Common myeloid progenitor, CD34-positive (primary cell): ENCODE data around the gene HOXB2.

Source experiments
- CTCF ChIA-PET: fragments of 350-600 bp; sonication (Branson Sonifier 250); formaldehyde crosslinking; loops from one replicate; lab custom pipeline; 2021; ENCODE audit warnings: antibody characterized with exemption; lab: Charles Lee
- POLR2A ChIA-PET: fragments of 350-600 bp; sonication (Branson Sonifier 250); formaldehyde crosslinking; loops from one replicate; lab custom pipeline; 2021; ENCODE audit warnings: antibody characterized with exemption; lab: Charles Lee
- DNase-seq, 3 donors: peaks; one replicate each; pipeline versions ENCODE4 v3.0.0 to v3.0.0-alpha.2; 2013
- H3K27ac ChIP-seq, 2 experiments: 1 replicate in 1 of 2; 2 replicates in 1 of 2; pipeline ENCODE4 v1.7.0; 2013; ENCODE audit warnings: inconsistent platforms in 2 of 2, low read length in 2 of 2, mild to moderate bottlenecking in 2 of 2, low read depth in 1 of 2, moderate library complexity in 1 of 2; ENCODE audit not compliant: severe bottlenecking in 2 of 2, insufficient read depth in 1 of 2, poor library complexity in 1 of 2
- H3K27me3 ChIP-seq, 5 experiments: replicated peaks in 2 of 5; 1 replicate in 3 of 5; 2 replicates in 2 of 5; pipeline versions ENCODE4 v1.6.1 to v1.7.0; 2013; ENCODE audit warnings: low read length in 4 of 5, mild to moderate bottlenecking in 2 of 5, moderate library complexity in 2 of 5, inconsistent platforms in 1 of 5; ENCODE audit not compliant: insufficient read depth in 5 of 5, control insufficient read depth in 4 of 5
- H3K36me3 ChIP-seq, 4 experiments: 1 replicate in 2 of 4; 2 replicates in 2 of 4; pipeline versions ENCODE4 v1.6.1 to v1.7.0; 2013; ENCODE audit warnings: low read length in 3 of 4, control low read depth in 1 of 4, mild to moderate bottlenecking in 1 of 4; ENCODE audit not compliant: control insufficient read depth in 4 of 4, insufficient read depth in 4 of 4
- H3K4me1 ChIP-seq, 4 experiments: 1 replicate in 3 of 4; 2 replicates in 1 of 4; pipeline versions ENCODE4 v1.6.1 to v1.7.1; 2013; ENCODE audit warnings: low read length in 3 of 4, mild to moderate bottlenecking in 3 of 4, control low read depth in 1 of 4, inconsistent platforms in 1 of 4, moderate library complexity in 1 of 4; ENCODE audit not compliant: control insufficient read depth in 4 of 4, insufficient read depth in 4 of 4; ENCODE audit errors: control extremely low read depth in 1 of 4
- H3K4me3 ChIP-seq, 7 experiments: 1 replicate in 4 of 7; 2 replicates in 3 of 7; pipeline versions ENCODE4 v1.5.1 to v1.7.0; 2013; ENCODE audit warnings: mild to moderate bottlenecking in 7 of 7, low read length in 6 of 7, moderate library complexity in 6 of 7, inconsistent platforms in 2 of 7, low read depth in 2 of 7, control low read depth in 1 of 7; ENCODE audit not compliant: insufficient read depth in 4 of 7, control insufficient read depth in 1 of 7; ENCODE audit errors: extremely low read depth in 1 of 7
- H3K9me3 ChIP-seq, 5 experiments: 1 replicate in 4 of 5; 2 replicates in 1 of 5; pipeline versions ENCODE4 v1.6.1 to v1.7.1; 2013; ENCODE audit warnings: low read length in 4 of 5, mild to moderate bottlenecking in 2 of 5, inconsistent platforms in 1 of 5, low read depth in 1 of 5, moderate library complexity in 1 of 5; ENCODE audit not compliant: control insufficient read depth in 4 of 5, insufficient read depth in 2 of 5; ENCODE audit errors: control extremely low read depth in 1 of 5
- WGBS: methylation state at CpG from one replicate; pipeline ENCODE4 v1.1.5; 2013; ENCODE audit not compliant: insufficient coverage; 5-methylcytosine and 5-hydroxymethylcytosine counted together

Gene HOXB2

GRCh38 chr17:48499735-48500434 lies 45.0 kb downstream of the HOXB2 start:
- H3K4me3 ChIP-seq = no peak overlapping the region
- H3K27me3 ChIP-seq = no peaks in the 10 kb centered on the region
- H3K36me3 ChIP-seq = no peaks in the 10 kb centered on the region
- no peaks in the 10 kb centered on the region for H3K9me3 ChIP-seq
- ChIA-PET POLR2A (no interaction called here), CTCF (interaction anchor here (0.8 to 4.7 kb wide), 11 partner anchors 8 to 99 kb away, joined by 3 to 15 read pairs (median 3); partner anchors contain the start of gene HOXB5)
- H3K4me1 ChIP-seq = peaks cover 0 to 2% (median 0%) of the 10 kb centered on the region in 4 experiments
- H3K27ac ChIP-seq = no peak overlapping the region
- WGBS = 100% methylated on average over 2 of the region's 5 CpGs
- no peak for DNase-seq

DNA sequence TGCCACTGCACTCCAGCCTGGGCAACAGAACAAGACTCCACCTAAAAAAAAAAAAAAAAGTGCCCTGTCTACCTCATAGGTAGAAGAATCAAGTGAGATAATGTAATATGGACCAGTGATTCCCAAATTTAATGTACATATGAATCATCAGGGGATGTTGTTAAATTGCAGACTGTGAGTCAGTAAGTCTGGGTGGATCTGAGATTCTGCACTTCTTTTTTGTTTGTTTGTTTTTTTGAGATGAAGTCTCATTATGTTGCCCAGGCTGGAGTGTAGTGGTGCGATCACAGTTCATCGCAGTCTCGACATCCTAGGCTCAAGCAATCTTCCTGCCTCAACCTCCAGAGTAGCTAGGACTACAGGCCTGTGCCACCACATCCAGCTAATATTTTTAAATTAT lies 45.7 kb downstream of the HOXB2 start:
- no peaks in the 10 kb centered on the region for H3K27me3 ChIP-seq
- no peak for DNase-seq
- CTCF ChIA-PET = interaction anchor here (0.8 to 4.7 kb wide), 8 partner anchors 11 to 99 kb away, joined by 3 to 15 read pairs (median 3); partner anchors contain the start of gene HOXB5
- H3K27ac ChIP-seq = no peak overlapping the region
- no peaks in the 10 kb centered on the region for H3K36me3 ChIP-seq
- no peaks in the 10 kb centered on the region for H3K9me3 ChIP-seq
- WGBS = no CpG with 5 or more reads among the region's 3 CpGs
- POLR2A ChIA-PET = no interaction called here
- H3K4me1 ChIP-seq = peaks cover 0 to 2% (median 0%) of the 10 kb centered on the region in 4 experiments
- no peak overlapping the region for H3K4me3 ChIP-seq

- DNase-seq = no peak
- Histone ChIP-seq H3K9me3 (no peaks in the 10 kb centered on the region), H3K27ac (no peak overlapping the region), H3K4me3 (no peak overlapping the region), H3K27me3 (no peaks in the 10 kb centered on the region), H3K4me1 (peaks cover 0 to 2% (median 1%) of the 10 kb centered on the region in 4 experiments), H3K36me3 (no peaks in the 10 kb centered on the region)
- 98% methylated on average over 5 of the region's 6 CpGs for WGBS
- CTCF ChIA-PET = interaction anchor here (1.1 to 4.7 kb wide), 3 partner anchors 32 to 95 kb away, joined by 3 to 15 read pairs (median 4); partner anchors contain the start of gene HOXB5
- POLR2A ChIA-PET = no interaction called here
These were observed 46.6 kb downstream of the HOXB2 start for GRCh38 chr17:48498164-48498850.

- ChIA-PET POLR2A (interaction anchor here (0.7 kb wide), 1 partner anchor 19 kb away, joined by 3 read pairs; no protein-coding TSS in a partner anchor), CTCF (interaction anchor here (0.7 to 4.7 kb wide), 6 partner anchors 9 to 144 kb away, joined by 3 to 15 read pairs (median 4); partner anchors contain the start of gene HOXB5)
- Histone ChIP-seq H3K27ac (no peak overlapping the region), H3K9me3 (no peaks in the 10 kb centered on the region), H3K36me3 (no peaks in the 10 kb centered on the region), H3K4me1 (peaks cover 0 to 14% (median 12%) of the 10 kb centered on the region in 4 experiments), H3K4me3 (no peak overlapping the region), H3K27me3 (no peaks in the 10 kb centered on the region)
- WGBS = 0% methylated on average over 1 of the region's 2 CpGs
- no peak for DNase-seq
These were observed 47.8 kb downstream of the HOXB2 start for GRCh38 chr17:48497103-48497502.

DNA sequence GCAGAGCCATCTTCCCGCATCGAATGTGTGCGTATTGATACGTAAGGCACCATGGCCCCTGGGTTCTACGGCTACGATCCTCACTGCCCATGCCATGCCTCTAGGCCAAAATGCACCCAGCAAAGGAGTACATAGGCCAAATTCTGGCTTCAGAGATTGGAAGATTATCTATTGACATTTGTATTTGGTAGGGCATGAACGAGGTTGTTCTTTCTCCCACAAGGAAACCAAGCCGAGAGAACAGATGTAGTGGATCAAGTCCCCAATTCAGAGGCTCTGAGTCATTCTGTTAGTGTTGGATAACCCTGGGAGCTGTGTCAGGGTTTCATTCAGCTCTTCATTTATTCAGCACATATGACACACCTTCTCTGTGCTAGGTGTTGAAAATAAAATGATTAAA lies 50.6 kb downstream of the HOXB2 start:
- ChIA-PET POLR2A (interaction anchor here (1.0 kb wide), 1 partner anchor 50 kb away, joined by 3 read pairs; no protein-coding TSS in a partner anchor), CTCF (no interaction called here)
- Histone ChIP-seq H3K4me1 (peaks cover 4 to 40% (median 32%) of the 10 kb centered on the region in 4 experiments), H3K4me3 (no peak overlapping the region), H3K36me3 (no peaks in the 10 kb centered on the region), H3K9me3 (no peaks in the 10 kb centered on the region), H3K27ac (no peak overlapping the region), H3K27me3 (no peaks in the 10 kb centered on the region)
- DNase-seq = no peak
- 100% methylated on average over 7 of the region's 8 CpGs for WGBS
